ENCODE measurements around the gene HMGN4.

Gene HMGN4

DNA sequence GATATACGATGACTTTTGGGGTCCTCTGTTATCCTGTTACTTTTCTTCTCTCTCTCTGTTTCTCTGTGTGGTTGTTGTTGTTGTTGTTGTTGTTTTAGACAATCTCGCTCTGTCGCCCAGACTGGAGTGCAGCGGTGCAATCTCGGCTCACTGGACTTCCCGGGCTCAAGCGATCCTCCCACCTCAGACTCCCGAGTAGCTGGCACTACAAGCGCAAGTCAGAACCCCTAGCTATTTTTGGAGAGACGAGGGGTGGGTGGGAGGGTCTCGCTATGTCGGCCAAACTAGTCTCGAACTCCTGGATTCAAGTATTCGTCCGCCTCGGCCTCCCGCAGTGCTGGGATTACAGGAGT is 39.5 kb downstream of the HMGN4 start:
- DNase-seq (ENCODE audit: low spot score): no peak

DNA sequence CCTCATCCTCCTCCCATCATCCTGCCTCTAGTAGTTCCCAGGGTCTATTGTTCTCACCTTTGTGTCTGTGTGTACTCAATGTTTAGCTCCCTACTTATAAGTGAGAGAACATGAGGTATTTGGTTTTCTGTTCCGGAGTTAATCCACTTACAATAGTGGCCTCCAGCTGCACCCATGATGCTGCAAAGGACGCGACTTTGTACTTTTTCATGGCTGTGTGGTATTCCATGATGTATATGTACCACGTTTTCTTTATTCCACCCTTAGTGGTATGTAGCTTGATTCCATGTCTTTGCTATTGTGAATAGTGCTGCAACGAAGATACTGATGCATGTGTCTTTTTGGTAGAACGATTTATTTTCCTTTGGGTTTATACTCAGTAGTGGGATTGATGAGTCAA is 40.1 kb downstream of the HMGN4 start:
- DNase-seq (ENCODE audit: low spot score): no peak

DNA sequence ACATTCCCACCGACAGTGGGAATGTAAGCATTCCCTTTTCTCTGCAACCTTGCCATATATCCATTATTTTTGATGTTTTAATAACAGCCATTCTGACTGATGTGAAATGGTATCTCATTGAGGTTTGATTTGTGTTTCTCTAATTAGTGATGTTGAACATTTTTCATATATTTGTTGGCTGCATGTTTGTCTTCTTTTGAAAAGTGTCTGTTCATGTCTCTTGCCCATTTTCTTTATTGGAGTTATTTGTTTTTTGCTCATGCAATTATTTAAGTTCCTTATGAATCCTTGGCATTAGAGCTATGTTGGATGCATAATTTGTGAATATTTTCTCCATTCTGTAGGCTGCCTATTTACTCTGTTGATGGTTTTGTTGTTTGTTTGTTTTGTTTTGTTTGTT is 40.6 kb downstream of the HMGN4 start:
- DNase-seq (ENCODE audit: low spot score): no peak

DNA sequence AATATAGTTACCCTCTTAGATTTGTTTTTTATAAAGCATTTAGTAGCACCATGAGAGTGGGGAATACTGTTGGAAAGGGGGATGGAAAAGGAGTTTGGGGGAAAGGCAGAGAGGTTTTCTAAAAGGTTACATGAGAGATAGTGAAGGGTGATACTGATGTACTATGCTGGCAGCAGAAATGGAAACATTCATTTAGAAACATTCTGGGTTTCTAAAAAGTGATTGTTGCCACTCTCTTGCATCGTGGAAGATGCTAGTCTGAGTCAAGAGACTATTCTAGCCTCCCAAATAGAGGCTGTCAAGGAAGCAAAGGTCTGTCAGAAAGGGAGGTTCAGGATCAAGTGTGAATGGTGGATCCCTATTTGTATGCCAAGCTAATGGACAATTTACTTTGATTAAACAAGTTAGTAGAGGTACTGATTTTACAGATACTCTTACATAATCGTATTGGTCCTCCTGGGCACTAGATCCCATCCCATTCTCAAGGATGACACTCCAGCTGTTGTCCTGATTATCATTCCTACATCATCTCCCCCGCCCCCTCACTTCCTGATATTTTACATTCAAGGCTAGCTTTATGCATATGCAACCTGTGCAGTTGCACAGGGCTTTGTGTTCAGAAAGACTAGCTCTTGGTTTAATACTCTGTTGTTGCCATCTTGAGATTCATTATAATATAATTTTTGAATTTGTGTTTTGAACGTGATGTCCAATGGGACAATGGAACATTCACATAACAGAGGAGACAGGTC is 43.2 kb downstream of the HMGN4 start:
- no peak for DNase-seq (ENCODE audit: low spot score)

DNA sequence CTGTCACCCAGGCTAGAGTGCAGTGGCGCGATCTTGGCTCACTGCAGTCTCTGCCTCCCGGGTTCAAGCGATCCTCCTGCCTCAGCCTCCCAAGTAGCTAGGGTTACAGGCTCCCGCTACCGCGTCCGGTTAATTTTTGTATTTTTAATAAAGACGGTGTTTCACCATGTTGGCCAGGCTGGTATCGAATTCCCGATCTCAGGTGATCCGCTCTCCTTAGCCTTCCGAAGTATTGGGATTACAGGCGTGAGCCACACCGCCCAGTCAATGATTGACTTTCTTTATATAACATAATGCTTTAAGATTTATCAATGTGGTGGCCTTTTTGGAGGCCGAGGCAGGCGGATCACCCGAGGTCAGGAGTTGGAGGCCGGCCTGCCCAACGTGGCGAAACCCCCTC is 50.8 kb downstream of the HMGN4 start:
- DNase-seq (ENCODE audit: low spot score): no peak

DNA sequence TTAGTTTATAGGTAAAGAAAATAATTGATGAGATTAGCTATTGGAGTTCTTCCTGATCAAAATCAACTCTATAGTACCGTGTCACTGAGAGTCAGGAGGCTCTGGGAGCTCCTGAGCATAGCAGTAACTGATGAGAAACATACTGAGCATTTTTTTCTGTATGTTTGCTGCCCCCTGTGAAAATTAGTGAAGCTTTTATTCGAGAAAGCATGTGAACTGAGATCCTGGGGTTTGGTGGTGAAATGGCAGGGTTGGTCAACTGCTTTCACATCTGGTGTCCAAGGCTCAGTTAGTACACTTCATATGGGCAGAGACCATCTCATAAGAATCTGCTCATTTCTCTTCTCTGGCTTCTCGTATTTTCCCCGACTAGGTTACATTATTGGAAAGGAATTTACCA is 54.5 kb downstream of the HMGN4 start:
- no peak for DNase-seq (ENCODE audit: low spot score)

DNA sequence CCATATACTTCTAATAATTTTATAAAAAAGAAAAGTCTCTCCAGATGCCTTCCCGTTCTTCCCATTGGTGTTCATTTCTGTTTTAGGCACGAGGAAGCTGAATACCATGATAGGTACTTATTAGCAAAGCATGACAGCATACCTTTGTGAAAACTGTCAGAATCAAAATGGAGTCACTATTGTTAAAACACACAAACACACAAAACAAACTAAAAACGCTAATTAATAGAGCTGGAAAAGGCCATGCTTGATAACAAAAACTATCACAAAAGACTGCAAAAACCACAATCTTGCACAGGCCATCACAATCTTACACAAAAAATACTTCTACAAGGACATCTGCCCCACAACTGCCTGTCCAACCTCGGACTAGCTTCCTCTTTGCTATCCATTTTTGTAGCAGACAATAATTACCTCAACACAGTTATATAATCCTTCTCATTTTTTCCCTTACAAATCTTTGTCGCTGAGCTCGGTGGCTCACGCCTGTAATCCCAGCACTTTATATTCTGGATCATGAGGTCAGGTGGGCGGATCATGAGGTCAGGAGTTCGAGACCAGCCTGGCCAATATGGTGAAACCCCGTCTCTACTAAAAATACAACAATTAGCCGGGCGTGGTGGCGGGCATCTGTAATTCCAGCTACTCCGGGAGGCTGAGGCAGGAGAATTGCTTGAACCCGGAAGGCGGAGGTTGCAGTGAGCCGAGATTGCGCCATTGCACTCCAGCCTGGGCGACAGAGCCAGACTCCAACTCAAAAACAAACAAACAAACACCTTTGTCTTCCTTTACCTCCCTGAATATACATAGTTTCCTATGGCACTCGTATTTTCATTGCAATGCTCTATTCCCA is 55.3 kb downstream of the HMGN4 start:
- no peak for DNase-seq (ENCODE audit: low spot score)

DNA sequence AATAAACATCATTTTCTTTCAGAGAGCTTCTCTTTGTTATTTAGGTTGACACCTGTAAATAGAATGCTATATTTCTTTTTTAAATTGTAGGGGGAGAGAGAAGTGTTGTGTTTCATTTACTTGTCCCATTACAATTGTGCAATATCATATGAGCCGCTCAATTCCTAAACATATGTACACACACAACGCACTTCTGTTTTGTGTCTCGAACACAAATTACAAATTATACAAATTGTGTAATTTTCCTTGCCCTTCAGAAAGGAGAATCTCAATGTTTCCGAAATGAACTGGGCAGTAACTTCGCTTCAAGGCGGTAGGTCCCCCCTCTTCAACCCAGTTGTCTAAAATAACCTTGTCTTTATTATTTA is 55.9 kb downstream of the HMGN4 start:
- no peak for DNase-seq (ENCODE audit: low spot score)

DNA sequence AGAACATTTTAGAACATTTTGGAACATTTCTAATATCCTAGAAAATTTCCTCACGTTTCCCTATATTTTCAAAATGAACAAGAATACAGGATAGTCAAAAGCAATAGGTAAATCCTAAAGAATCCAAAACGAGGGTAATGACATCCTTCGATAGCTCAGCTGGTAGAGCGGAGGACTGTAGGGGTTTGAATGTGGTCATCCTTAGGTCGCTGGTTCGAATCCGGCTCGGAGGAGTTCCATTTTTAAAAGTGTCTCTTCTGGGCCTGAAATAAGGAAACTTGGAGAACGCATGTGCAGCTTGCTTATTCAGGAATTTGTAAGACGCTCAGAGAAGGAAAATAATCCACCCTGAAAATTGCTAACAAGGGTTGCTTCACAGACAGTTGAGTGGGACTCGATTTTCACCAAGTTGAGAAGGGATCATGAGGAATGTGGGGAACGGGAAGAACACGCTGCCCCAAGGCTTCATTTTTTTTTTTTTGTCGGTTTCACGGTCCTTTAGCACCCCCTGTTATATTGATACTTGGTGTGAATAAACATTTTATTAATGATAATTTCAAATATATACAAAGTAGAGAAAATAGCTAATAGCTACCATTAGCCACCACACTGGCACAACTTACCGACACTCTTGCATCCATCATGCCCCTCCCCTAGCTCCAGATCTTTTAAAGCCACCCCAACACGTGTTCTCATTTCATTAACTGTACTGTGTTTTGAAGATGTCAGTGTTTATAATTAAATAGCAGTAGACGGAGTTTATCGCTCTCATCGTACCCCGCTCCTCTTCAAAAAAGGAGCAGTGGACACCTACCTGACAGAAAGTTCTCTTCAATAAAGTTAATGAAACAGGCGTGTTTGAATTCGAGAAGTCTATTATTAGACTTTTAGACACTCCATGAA is 56.8 kb downstream of the HMGN4 start:
- no peak for DNase-seq (ENCODE audit: low spot score)

DNA sequence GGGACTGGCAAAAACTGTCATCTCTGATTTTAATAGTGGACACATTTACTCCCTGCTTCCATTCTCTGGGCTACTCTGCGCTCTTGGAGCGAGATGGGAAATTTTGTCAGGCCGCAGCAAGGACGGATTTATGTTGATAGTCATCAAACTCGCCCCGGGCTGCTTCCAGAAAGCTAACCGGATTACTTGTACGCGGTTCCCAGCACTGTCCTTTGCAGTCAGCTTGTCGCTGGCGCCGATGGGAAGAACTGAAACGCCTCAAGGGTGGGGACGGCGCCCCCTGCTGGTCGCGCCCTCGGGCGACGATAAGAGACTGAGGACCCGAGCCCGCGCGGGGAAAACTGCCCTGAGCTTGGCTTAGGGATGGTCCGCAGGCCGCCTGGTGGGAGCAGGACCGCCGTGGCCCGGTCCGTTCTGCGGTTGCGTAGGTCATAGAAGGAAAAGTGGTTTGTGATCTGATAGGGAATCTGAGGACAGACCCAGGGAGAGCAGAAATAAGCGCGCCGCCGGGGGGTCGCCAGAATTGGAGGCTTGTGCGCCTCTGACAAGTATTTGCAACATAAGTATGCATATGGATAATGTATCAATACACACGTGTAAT is 57.6 kb downstream of the HMGN4 start:
- peak; percentile 80 for DNase-seq (ENCODE audit: low spot score)
